ENCODE measurements around the gene ZNF484. TPM values are rescaled to one million over a fixed set of nuclear protein-coding genes. Genes with fewer than 3 reads are reported as not detected.
A peak's percentile ranks its signal among the peaks of the same experiment; 100 is the strongest.
"Not testable (repeated sequence)": the region's sequence is repeated elsewhere in the genome, so short reads cannot be mapped to it uniquely, and the experiment has no call there.

The ZNF484 gene
- total RNA-seq = 9.1 and 10.2 TPM in 2 replicates

DNA sequence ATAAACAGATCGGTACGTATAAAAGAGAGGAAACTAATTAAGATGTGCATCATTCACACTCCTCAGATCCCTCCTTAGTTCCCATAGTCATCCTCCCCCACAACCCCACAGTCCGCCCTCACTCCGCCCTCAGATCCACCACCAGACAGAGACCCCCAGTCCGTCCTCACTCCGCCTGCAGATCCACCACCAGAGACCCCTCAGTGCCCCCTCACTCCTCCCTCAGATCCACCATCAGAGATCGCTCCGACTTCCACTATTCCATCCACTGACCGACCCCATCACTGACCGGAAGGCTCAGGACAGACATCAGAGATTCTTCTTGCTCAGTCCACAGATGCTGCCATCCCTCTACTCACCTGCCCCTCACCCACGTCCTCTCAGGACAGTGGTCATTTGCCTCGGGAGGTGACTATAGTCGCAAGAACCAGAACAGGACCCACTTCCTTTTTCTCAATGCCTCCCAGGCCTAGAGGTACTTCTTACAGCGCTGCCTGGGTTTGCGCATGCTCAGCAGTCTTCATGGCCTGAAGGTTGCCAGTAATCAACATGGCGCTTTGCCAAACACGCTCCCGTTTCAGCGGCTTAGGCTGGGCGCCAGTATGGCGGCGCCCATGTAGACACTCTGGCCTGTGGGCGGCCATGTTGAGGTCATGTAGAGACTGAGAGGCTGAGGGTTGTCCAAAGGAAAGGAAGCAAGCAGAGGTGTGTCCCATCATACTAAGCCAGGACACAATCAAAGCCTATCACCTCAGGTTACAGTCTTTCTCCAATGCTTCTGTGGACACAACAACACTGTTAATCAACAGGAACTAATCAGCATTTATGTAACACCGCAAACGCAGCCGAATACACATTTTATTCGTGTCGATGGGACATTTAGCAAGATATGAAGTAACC, at the start of gene ZNF484:
Gene ZNF484 (minus strand): TSS at position 508 of the 900 bp plus-strand sequence. CDS start 3,009 bp downstream, outside the sequence.
- no peaks in the 10 kb centered on the region for H3K36me3 ChIP-seq (ENCODE audit: control insufficient read depth, insufficient read depth, low read length)
- H3K4me3 ChIP-seq (ENCODE audit: low read depth, low read length) = peak within 1 kb of the TSS; percentile 83
- TF ChIP-seq, protein P1, sequence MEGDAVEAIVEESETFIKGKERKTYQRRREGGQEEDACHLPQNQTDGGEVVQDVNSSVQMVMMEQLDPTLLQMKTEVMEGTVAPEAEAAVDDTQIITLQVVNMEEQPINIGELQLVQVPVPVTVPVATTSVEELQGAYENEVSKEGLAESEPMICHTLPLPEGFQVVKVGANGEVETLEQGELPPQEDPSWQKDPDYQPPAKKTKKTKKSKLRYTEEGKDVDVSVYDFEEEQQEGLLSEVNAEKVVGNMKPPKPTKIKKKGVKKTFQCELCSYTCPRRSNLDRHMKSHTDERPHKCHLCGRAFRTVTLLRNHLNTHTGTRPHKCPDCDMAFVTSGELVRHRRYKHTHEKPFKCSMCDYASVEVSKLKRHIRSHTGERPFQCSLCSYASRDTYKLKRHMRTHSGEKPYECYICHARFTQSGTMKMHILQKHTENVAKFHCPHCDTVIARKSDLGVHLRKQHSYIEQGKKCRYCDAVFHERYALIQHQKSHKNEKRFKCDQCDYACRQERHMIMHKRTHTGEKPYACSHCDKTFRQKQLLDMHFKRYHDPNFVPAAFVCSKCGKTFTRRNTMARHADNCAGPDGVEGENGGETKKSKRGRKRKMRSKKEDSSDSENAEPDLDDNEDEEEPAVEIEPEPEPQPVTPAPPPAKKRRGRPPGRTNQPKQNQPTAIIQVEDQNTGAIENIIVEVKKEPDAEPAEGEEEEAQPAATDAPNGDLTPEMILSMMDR (IDR thresholded peaks at IDR 0.05; ENCODE audit: insufficient read depth, low read length, poor library complexity, severe bottlenecking) = no peak
- peak; percentile 95 for DNase-seq (ENCODE audit: low read depth)
- H3K27me3 ChIP-seq (ENCODE audit: control insufficient read depth, insufficient read depth, low read length) = no peaks in the 10 kb centered on the region

DNA sequence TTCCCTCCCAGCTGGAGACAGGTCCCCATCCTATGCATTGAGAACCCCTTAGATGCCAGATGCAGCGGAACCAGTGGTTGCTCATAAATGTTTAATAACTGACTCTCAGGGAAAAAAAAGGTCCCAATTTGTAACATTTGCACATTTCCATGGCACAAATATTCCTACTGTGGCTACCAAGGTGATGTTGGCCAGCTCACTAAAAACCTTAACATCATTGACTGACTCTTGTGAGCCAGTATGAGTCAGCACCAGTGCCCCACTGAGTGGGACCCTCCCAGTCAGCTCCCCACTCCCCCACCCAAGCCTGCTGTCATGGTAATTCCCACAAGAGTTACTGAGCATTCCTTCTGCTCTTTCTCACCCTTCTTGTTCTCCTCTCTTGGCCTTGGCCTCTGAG, 42.6 kb upstream of the ZNF484 start:
- TF ChIP-seq, protein P1 (IDR thresholded peaks at IDR 0.05; ENCODE audit: insufficient read depth, low read length, poor library complexity, severe bottlenecking) = no peak
- no peak for DNase-seq (ENCODE audit: low read depth)
- H3K36me3 ChIP-seq (ENCODE audit: control insufficient read depth, insufficient read depth, low read length) = no peaks in the 10 kb centered on the region

DNA sequence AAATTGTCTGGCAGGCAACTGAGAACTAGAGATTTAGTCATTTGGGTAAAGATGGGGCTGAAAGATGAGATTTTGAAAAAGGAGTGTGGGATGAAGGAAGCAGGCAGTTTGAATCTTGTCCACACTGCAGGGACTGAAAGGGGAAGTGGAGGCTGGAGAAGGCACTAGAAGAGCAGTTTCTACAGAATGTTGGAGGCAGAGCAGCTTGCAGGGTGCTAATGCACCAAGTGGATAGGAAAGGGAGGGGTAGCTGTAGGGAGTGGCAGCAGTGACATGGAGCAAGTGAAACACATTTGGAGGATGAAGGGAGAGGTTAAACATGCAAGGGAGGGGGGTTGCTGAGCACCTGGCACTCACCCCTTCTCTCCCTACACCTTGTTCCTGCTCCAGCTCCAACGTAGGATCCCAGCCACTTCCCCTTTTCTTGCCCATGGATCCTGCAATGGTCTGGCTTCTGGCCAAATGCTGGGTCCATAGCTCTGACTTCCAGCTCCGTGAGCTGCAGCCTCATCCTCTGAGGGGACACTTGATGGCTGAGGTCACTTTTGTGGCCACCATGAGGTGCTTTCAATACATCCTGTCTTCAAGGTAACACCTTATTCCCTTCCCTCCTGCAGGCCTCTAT, 39.5 kb upstream of the ZNF484 start:
- DNase-seq (ENCODE audit: low read depth) = no peak
- Histone ChIP-seq H3K36me3 (ENCODE audit: control insufficient read depth, insufficient read depth, low read length) (no peaks in the 10 kb centered on the region), H3K27me3 (ENCODE audit: control insufficient read depth, insufficient read depth, low read length) (no peaks in the 10 kb centered on the region), H3K4me3 (ENCODE audit: low read depth, low read length) (no peak overlapping the region)
- TF ChIP-seq, protein P1 (IDR thresholded peaks at IDR 0.05; ENCODE audit: insufficient read depth, low read length, poor library complexity, severe bottlenecking) = no peak

More for the DNA sequence above, 42.6 kb upstream of the ZNF484 start:
- Histone ChIP-seq H3K27me3 (ENCODE audit: control insufficient read depth, insufficient read depth, low read length) (no peaks in the 10 kb centered on the region), H3K4me3 (ENCODE audit: low read depth, low read length) (no peak overlapping the region)

DNA sequence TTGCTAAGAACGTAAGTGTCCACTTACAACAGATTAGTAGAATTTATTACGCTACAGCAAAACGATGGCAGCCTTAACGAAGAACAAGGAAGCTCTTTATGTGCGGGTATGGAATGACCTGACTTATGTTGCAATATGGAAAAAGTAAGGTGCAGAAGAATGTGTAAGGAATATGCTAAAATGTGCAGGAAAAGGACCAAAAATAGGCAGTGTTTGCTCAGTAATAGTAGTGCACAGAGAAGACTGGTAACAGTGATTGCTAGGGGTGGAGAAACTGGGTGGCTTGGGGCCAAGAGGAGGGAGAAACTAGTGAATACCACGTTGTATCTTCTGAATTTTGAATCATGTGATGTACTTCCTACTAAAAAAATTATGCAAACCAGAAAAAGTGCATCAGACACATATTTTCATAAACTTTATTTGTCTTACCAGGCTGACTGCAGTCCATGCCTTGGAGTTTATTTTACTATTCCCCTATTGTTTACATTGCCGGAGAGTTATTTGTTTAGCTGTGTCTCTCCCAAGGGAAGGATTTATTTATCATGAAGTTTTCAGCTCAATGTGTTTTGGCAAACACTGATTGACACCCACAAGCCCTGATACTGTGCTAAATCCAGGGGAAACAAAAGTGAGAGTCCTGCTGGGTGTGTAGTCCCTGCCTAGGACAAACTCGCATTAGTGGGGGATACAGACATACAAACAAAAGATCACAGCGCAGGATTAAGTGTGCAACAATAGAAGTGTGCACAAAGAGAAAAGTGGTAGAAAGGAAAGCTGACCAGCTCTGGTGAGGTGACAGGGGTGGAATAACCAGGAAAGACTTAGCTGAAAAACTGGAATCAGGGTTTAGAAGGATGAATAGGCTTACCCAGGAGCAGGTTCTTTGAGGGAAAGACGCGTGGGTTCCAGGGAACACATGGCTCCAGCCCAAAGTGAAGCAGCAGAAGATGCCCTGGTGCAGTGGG, 34.0 kb upstream of the ZNF484 start:
- H3K27me3 ChIP-seq (ENCODE audit: control insufficient read depth, insufficient read depth, low read length) = no peaks in the 10 kb centered on the region
- TF ChIP-seq, protein P1 (IDR thresholded peaks at IDR 0.05; ENCODE audit: insufficient read depth, low read length, poor library complexity, severe bottlenecking) = no peak
- DNase-seq (ENCODE audit: low read depth) = no peak
- no peaks in the 10 kb centered on the region for H3K36me3 ChIP-seq (ENCODE audit: control insufficient read depth, insufficient read depth, low read length)
- H3K4me3 ChIP-seq (ENCODE audit: low read depth, low read length) = no peak overlapping the region

DNA sequence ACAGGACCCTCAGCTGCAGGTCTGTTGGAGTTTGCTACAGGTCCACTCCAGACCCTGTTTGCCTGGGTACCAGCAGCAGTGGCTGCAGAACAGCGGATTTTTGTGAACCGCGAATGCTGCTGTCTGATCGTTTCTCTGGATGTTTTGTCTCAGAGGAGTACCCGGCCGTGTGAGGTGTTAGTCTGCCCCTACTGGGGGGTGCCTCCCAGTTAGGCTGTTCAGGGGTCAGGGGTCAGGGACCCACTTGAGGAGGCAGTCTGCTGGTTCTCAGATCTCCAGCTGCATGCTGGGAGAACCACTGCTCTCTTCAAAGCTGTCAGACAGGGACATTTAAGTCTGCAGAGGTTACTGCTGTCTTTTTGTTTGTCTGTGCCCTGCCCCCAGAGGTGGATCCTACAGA, 27.3 kb upstream of the ZNF484 start:
- not testable (repeated sequence) for H3K36me3 ChIP-seq (ENCODE audit: control insufficient read depth, insufficient read depth, low read length); H3K4me3 ChIP-seq (ENCODE audit: low read depth, low read length); DNase-seq (ENCODE audit: low read depth); H3K27me3 ChIP-seq (ENCODE audit: control insufficient read depth, insufficient read depth, low read length)
